Activated naive CD8-positive, alpha-beta T cell treated with anti-CD3 and anti-CD28 coated beads, Interleukin-2, amount 50 U/mL, for 24 hours (primary cell): ENCODE measurements around the gene STYXL1.

ENCODE experiments used
- ATAC-seq: fragments of 150-1000 bp; cut with Tn5 transposase; one replicate; pipeline ENCODE4 v1.10.0; 2021
- DNase-seq: peaks from one replicate; pipeline ENCODE4 v3.0.0; 2021
- H3K27ac Mint-ChIP-seq: one replicate; pipeline ENCODE4 v1.8.0; 2021; ENCODE audit warnings: mild to moderate bottlenecking, mixed read lengths
- H3K27me3 Mint-ChIP-seq: one replicate; pipeline ENCODE4 v1.8.0; 2021; ENCODE audit warnings: mixed read lengths
- H3K36me3 Mint-ChIP-seq: one replicate; pipeline ENCODE4 v1.8.0; 2021; ENCODE audit warnings: low read depth, mixed read lengths
- H3K4me1 Mint-ChIP-seq: one replicate; pipeline ENCODE4 v1.8.0; 2021; ENCODE audit warnings: mixed read lengths
- H3K4me3 Mint-ChIP-seq: one replicate; pipeline ENCODE4 v1.8.0; 2021; ENCODE audit warnings: mild to moderate bottlenecking, moderate library complexity, mixed read lengths
- H3K9me3 Mint-ChIP-seq: one replicate; pipeline ENCODE4 v1.8.0; 2021; ENCODE audit warnings: mixed read lengths

The STYXL1 gene

GRCh38 chr7:75958802-75959543 lies 88.8 kb downstream of the STYXL1 start:
- no peak for DNase-seq
- H3K27me3 Mint-ChIP-seq, result no peaks in the 10 kb centered on the region
- no peaks in the 10 kb centered on the region for H3K9me3 Mint-ChIP-seq
- H3K4me1 Mint-ChIP-seq, result no peaks in the 10 kb centered on the region
- H3K27ac Mint-ChIP-seq, result no peak overlapping the region
- peaks cover 1% of the 10 kb centered on the region for H3K36me3 Mint-ChIP-seq
- no peak for ATAC-seq
- H3K4me3 Mint-ChIP-seq, result no peak overlapping the region

DNA sequence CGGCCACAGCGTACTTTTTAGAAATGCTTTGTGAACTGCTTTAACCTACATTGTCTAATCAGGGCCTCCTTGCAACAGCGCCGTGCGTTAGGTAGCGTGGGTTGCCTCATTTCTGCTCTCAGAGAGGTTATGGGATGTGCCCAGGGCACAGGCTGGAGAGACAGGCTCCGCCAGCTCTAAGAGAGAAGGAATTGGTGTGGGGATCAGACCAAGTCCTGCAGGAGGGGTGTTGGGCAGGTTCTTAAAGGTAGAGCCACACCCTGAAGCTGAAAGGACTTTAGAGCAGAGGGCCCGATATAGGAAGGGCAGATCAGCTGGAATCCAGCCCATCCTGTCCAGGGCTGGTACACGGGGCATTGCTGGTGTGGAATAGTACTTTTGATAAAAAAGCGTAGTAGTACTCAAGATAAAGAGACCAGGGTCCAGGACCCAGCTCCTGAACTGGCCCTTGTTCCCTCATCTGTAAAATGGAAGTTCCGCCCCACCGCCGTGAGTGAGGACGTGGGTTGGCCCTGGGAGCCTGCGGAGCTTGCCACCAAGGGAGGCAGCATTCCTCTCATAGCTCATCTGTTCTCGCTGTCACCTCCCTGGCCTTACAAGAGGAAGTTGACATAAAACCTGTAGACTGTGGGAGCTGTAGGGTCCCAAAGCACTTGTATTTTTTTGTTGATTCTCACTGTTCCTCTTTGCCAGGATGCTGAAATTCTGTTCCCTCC lies 90.6 kb downstream of the STYXL1 start:
- Mint-ChIP-seq H3K4me3 (no peak overlapping the region), H3K9me3 (no peaks in the 10 kb centered on the region), H3K27me3 (no peaks in the 10 kb centered on the region), H3K36me3 (peaks cover 1% of the 10 kb centered on the region), H3K27ac (no peak overlapping the region), H3K4me1 (no peaks in the 10 kb centered on the region)
- no peak for ATAC-seq
- no peak for DNase-seq

- Mint-ChIP-seq H3K4me3 (no peak overlapping the region), H3K36me3 (no peaks in the 10 kb centered on the region), H3K9me3 (no peaks in the 10 kb centered on the region), H3K27me3 (no peaks in the 10 kb centered on the region), H3K27ac (no peak overlapping the region), H3K4me1 (no peaks in the 10 kb centered on the region)
- no peak for ATAC-seq
- DNase-seq, result no peak
Measured at GRCh38 chr7:75955331-75955955, 92.4 kb downstream of the STYXL1 start.

- DNase-seq (no peak), ATAC-seq (no peak)
- no peak overlapping the region for H3K27ac Mint-ChIP-seq
- H3K27me3 Mint-ChIP-seq, result no peaks in the 10 kb centered on the region
- no peaks in the 10 kb centered on the region for H3K4me1 Mint-ChIP-seq
- no peaks in the 10 kb centered on the region for H3K9me3 Mint-ChIP-seq
- H3K36me3 Mint-ChIP-seq, result no peaks in the 10 kb centered on the region
- H3K4me3 Mint-ChIP-seq, result no peak overlapping the region
Measured at GRCh38 chr7:75953931-75954330, 93.9 kb downstream of the STYXL1 start.

DNA sequence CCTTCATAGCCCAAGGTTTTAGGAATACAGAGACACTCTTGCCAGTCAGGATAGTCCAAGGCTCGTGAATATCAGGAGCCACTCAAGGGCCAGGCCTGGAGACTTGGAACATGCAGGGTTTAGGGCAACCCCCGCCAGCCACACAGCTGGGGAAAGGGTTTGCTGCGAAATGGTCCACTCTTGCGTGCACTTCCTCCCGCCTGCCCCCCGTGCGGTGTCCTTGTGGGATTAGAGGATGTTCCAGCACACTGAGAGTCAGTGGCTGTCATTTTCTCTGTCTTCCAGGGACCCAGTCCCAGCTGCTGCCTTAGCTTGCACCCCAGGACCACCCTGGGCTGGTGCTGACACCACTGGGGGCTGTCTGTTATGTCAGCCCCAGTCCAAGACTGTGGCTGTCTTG lies 94.4 kb downstream of the STYXL1 start:
- no peaks in the 10 kb centered on the region for H3K9me3 Mint-ChIP-seq
- H3K4me3 Mint-ChIP-seq, result no peak overlapping the region
- no peak for DNase-seq
- H3K4me1 Mint-ChIP-seq, result no peaks in the 10 kb centered on the region
- H3K27ac Mint-ChIP-seq, result no peak overlapping the region
- no peak for ATAC-seq
- no peaks in the 10 kb centered on the region for H3K36me3 Mint-ChIP-seq
- no peaks in the 10 kb centered on the region for H3K27me3 Mint-ChIP-seq

- no peak for DNase-seq
- peaks cover 2% of the 10 kb centered on the region for H3K36me3 Mint-ChIP-seq
- ATAC-seq, result no peak
Measured at GRCh38 chr7:75951506-75951905, 96.3 kb downstream of the STYXL1 start.

DNA sequence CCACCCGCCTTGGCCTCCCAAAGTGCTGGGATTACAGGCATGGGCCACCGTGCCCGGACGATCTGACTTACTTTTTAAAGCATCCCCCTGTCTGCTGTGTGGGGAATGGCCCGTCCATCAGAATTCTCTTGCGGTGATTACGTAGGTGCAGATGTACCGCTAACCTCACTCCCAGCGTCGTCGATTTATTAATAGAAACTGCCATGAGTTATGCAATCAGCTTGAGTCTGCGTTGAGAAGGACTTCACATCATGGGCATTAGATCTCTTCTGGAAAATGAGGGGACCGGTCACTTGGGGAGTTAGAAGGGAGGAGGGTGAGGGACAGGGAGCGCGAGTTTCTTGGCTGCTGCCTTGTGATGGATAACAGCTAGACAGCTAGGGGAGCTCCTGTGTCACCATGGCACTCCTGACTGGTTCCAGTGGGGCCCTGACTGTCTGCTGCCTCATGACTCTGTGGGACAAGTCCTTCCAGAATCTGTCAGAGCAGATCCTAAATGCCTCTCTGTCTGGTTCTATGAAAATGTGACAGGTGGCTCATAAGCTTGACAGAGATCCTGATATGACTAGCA lies 97.6 kb downstream of the STYXL1 start:
- no peaks in the 10 kb centered on the region for H3K9me3 Mint-ChIP-seq
- H3K27me3 Mint-ChIP-seq, result no peaks in the 10 kb centered on the region
- no peak overlapping the region for H3K27ac Mint-ChIP-seq
- no peak overlapping the region for H3K4me3 Mint-ChIP-seq
- ATAC-seq (no peak), DNase-seq (no peak)
- peaks cover 4% of the 10 kb centered on the region for H3K4me1 Mint-ChIP-seq
- peaks cover 2% of the 10 kb centered on the region for H3K36me3 Mint-ChIP-seq

More at GRCh38 chr7:75951506-75951905, 96.3 kb downstream of the STYXL1 start:
- Mint-ChIP-seq H3K4me1 (no peaks in the 10 kb centered on the region), H3K27me3 (no peaks in the 10 kb centered on the region), H3K27ac (no peak overlapping the region), H3K4me3 (no peak overlapping the region), H3K9me3 (no peaks in the 10 kb centered on the region)

DNA sequence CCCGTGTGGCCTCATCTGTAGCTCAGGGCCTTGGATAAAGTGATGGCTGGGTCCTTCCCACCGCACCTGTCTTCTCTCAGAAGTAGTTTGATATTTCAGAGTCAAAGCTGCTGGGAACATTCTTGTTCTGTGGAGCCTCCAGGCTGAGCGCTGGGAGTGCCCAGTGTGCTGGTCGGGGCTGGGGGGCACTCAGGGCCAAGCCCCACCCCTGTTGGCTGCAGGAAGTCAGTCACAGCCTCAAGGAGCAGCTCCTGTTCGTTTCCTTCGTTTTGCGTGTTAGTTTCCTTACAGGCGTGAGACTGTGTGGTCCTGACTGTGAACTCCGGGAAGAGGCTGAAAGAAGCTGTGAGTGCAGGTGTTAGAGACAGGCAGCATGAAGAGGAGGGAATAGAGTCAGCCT lies 99.6 kb downstream of the STYXL1 start:
- DNase-seq (no peak), ATAC-seq (no peak)
- H3K27ac Mint-ChIP-seq, result no peak overlapping the region

More for the DNA sequence above, 99.6 kb downstream of the STYXL1 start:
- H3K36me3 Mint-ChIP-seq, result peaks cover 2% of the 10 kb centered on the region
- H3K9me3 Mint-ChIP-seq, result no peaks in the 10 kb centered on the region
- no peaks in the 10 kb centered on the region for H3K27me3 Mint-ChIP-seq
- no peak overlapping the region for H3K4me3 Mint-ChIP-seq
- H3K4me1 Mint-ChIP-seq, result peaks cover 4% of the 10 kb centered on the region
